Endothelial cell (in vitro differentiated cells): ENCODE data around the gene ANKH. TPM values are rescaled to one million over a fixed set of nuclear protein-coding genes. Genes with fewer than 3 reads are reported as not detected.

ENCODE experiments used
- DNase-seq: peaks from one replicate; pipeline ENCODE4 v3.0.0; 2021; ENCODE audit warnings: low spot score
- H3K27ac Mint-ChIP-seq: one replicate; pipeline ENCODE4 v1.8.0; 2021; ENCODE audit warnings: mixed read lengths, inconsistent platforms; ENCODE audit not compliant: unreplicated experiment
- H3K27me3 Mint-ChIP-seq: one replicate; pipeline ENCODE4 v1.8.0; 2021; ENCODE audit warnings: mild to moderate bottlenecking, moderate library complexity, mixed read lengths, inconsistent platforms; ENCODE audit not compliant: unreplicated experiment
- H3K36me3 Mint-ChIP-seq: one replicate; pipeline ENCODE4 v1.8.0; 2021; ENCODE audit warnings: mild to moderate bottlenecking, low read depth, mixed read lengths, inconsistent platforms; ENCODE audit not compliant: unreplicated experiment
- H3K4me1 Mint-ChIP-seq: one replicate; pipeline ENCODE4 v1.8.0; 2021; ENCODE audit warnings: mild to moderate bottlenecking, mixed read lengths, inconsistent platforms; ENCODE audit not compliant: unreplicated experiment
- H3K4me3 Mint-ChIP-seq: one replicate; pipeline ENCODE4 v1.8.0; 2021; ENCODE audit warnings: mild to moderate bottlenecking, mixed read lengths, inconsistent platforms; ENCODE audit not compliant: unreplicated experiment
- H3K9me3 Mint-ChIP-seq: one replicate; pipeline ENCODE4 v1.8.0; 2021; ENCODE audit warnings: mixed read lengths, inconsistent platforms; ENCODE audit not compliant: unreplicated experiment
- CTCF ChIP-seq: fragments of 200-600 bp; sonication (generic); IDR thresholded peaks from one replicate; pipeline ENCODE4 v1.5.0; 2021; ENCODE audit warnings: antibody characterized with exemption; ENCODE audit not compliant: unreplicated experiment
- total RNA-seq: library from RNA; stranded (reverse); fragmentation: NEBNext Ultra II Directional; extraction: Animal tissue kit (Norgen Biotek cat#: 25700); gene quantifications from one replicate; pipeline ENCODE4 v1.2.1, GENCODE V29; 2021; ENCODE audit not compliant: unreplicated experiment

ANKH gene
- total RNA-seq, 1 donor from 2014 or later, result 61.8 TPM

- peaks cover 43% of the 10 kb centered on the region for H3K4me1 Mint-ChIP-seq
- H3K27me3 Mint-ChIP-seq, result no peaks in the 10 kb centered on the region
- H3K9me3 Mint-ChIP-seq, result no peaks in the 10 kb centered on the region
- no peak for TF ChIP-seq CTCF
- no peak overlapping the region for H3K4me3 Mint-ChIP-seq
- H3K36me3 Mint-ChIP-seq, result peaks cover 13% of the 10 kb centered on the region
- peak overlapping the region; percentile 80 for H3K27ac Mint-ChIP-seq
- DNase-seq, result no peak
These were observed 195.3 kb downstream of the ANKH start for GRCh38 chr5:14676320-14676719.

- H3K27ac Mint-ChIP-seq, result peak overlapping the region; percentile 80
- H3K4me3 Mint-ChIP-seq, result no peak overlapping the region
- no peaks in the 10 kb centered on the region for H3K9me3 Mint-ChIP-seq
These were observed 195.7 kb downstream of the ANKH start for GRCh38 chr5:14675865-14676300.

GRCh38 chr5:14674983-14675854 is 196.4 kb downstream of the ANKH start:
- Mint-ChIP-seq H3K4me1 (peaks cover 49% of the 10 kb centered on the region), H3K27me3 (no peaks in the 10 kb centered on the region), H3K36me3 (peaks cover 10% of the 10 kb centered on the region), H3K4me3 (no peak overlapping the region), H3K27ac (peak overlapping the region; percentile 40), H3K9me3 (no peaks in the 10 kb centered on the region)
- TF ChIP-seq CTCF, result no peak
- no peak for DNase-seq

More at GRCh38 chr5:14675865-14676300, 195.7 kb downstream of the ANKH start:
- H3K36me3 Mint-ChIP-seq, result peaks cover 10% of the 10 kb centered on the region
- no peak for TF ChIP-seq CTCF
- DNase-seq, result no peak
- H3K27me3 Mint-ChIP-seq, result no peaks in the 10 kb centered on the region
- peaks cover 47% of the 10 kb centered on the region for H3K4me1 Mint-ChIP-seq

GRCh38 chr5:14673443-14673842 is 198.1 kb downstream of the ANKH start:
- Mint-ChIP-seq H3K9me3 (no peaks in the 10 kb centered on the region), H3K4me3 (no peak overlapping the region), H3K27me3 (no peaks in the 10 kb centered on the region), H3K4me1 (peaks cover 52% of the 10 kb centered on the region), H3K27ac (no peak overlapping the region), H3K36me3 (peaks cover 10% of the 10 kb centered on the region)
- no peak for DNase-seq
- TF ChIP-seq CTCF, result no peak
